Esophagus (tissue), 2 donors: ENCODE measurements around the gene SMARCB1. TPM values are rescaled to one million over a fixed set of nuclear protein-coding genes. Genes with fewer than 3 reads are reported as not detected.
A peak's percentile ranks its signal among the peaks of the same experiment; 100 is the strongest.

ENCODE experiments used
- H3K27ac ChIP-seq, 2 donors: one replicate each; pipeline ENCODE4 v1.5.1; 2013; ENCODE audit warnings: low read depth in 2 of 2, mild to moderate bottlenecking in 2 of 2, inconsistent platforms in 1 of 2, low read length in 1 of 2, moderate library complexity in 1 of 2
- H3K27me3 ChIP-seq, 2 donors: one replicate each; pipeline ENCODE4 v1.6.1; 2013; ENCODE audit warnings: low read length in 2 of 2, control low read depth in 1 of 2, mild to moderate bottlenecking in 1 of 2; ENCODE audit not compliant: insufficient read depth in 2 of 2, control insufficient read depth in 1 of 2
- H3K36me3 ChIP-seq, 2 donors: one replicate each; pipeline ENCODE4 v1.6.1; 2013; ENCODE audit warnings: low read length in 1 of 2; ENCODE audit not compliant: control insufficient read depth in 2 of 2, insufficient read depth in 2 of 2
- H3K4me1 ChIP-seq, 2 donors: one replicate each; pipeline ENCODE4 v1.6.1; 2013; ENCODE audit warnings: low read length in 1 of 2; ENCODE audit not compliant: control insufficient read depth in 2 of 2, insufficient read depth in 2 of 2
- H3K4me3 ChIP-seq, 2 donors: one replicate each; pipeline ENCODE4 v1.5.1; 2013; ENCODE audit warnings: low read length in 2 of 2, mild to moderate bottlenecking in 2 of 2, low read depth in 1 of 2, moderate library complexity in 1 of 2
- H3K9me3 ChIP-seq, 2 donors: one replicate each; pipeline ENCODE4 v1.6.1; 2013; ENCODE audit warnings: mild to moderate bottlenecking in 2 of 2, low read depth in 1 of 2, low read length in 1 of 2, moderate library complexity in 1 of 2; ENCODE audit not compliant: control insufficient read depth in 2 of 2, insufficient read depth in 1 of 2
- WGBS, 2 donors: extraction: QIAGEN DNeasy Blood & Tissue Kit; methylation state at CpG; one replicate each; pipeline ENCODE4 v1.1.7; 2013; 5-methylcytosine and 5-hydroxymethylcytosine counted together
- polyA plus RNA-seq, 2 donors: library from polyadenylated mRNA; stranded (reverse); fragments of 200-250 nt; gene quantifications; one replicate each; pipeline ENCODE4 v1.2.3, GENCODE V29; 2013
- donor health status: healthy with polysubstance abuse.
- donor health status: Bipolar disorder and iron deficiency.

Gene SMARCB1
- 10 to 100 TPM; 32.1 to 51.6 TPM for polyA plus RNA-seq

DNA sequence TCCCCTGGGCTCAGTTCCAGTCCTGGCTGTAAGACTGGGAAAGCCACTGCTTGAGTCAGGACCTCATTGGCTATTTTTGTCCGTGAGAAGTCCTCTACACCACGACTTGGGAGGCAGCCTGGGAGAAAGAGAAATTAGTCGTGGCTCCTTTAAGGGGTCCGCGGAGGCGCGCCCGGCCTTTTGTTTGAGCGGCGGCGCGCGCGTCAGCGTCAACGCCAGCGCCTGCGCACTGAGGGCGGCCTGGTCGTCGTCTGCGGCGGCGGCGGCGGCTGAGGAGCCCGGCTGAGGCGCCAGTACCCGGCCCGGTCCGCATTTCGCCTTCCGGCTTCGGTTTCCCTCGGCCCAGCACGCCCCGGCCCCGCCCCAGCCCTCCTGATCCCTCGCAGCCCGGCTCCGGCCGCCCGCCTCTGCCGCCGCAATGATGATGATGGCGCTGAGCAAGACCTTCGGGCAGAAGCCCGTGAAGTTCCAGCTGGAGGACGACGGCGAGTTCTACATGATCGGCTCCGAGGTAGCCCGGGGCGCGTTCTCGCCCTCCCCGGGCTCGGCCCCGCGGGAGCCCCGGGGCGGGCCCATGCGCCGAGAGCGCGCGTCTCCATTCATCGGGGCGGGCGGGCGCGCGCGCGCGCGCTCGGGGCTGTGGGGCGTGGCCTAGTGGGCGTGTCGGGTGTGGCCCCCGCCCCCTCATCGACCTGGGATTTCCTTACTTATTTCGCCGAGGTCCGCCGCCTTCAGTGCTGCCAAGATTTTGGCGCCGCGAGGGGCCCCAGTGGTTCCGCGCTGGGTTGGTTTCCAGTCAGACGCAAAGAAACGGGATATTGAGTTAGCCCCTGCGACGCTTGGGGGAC is at the start of gene SMARCB1:
TSS of gene SMARCB1 (plus strand) at position 215 of the 848 bp plus-strand sequence. CDS start at position 419, 204 bp downstream.
- WGBS, 2 donors, result 0% methylated on average over 96 to 97 of the region's 97 CpGs
- H3K4me1 ChIP-seq, result peaks cover under 1 to 11% of the 10 kb centered on the region in 2 donors

DNA sequence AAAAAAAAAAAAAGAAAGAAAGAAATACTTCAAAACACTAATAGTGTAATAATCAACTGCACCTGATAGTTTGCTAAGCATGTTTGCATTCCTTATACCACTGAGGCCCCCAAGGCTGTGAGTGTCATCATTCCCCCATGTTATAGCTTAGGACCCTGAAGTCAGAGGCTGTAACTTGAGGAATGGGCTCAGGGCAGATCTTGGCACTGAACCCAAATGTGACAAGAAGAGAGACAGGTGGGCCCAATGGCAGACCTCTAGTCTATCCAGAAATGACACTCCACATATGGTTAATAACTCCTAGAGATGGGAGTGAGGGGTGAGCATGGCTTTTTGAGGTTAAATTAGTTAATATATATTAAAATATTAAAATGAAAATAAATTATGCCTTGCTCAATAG is 49.1 kb upstream of the SMARCB1 start:
- no peak overlapping the region for H3K4me3 ChIP-seq
- H3K9me3 ChIP-seq, result no peaks in the 10 kb centered on the region
- peaks cover 0 to 3% of the 10 kb centered on the region in 2 donors for H3K36me3 ChIP-seq
- H3K4me1 ChIP-seq, result peaks cover 0 to 4% of the 10 kb centered on the region in 2 donors
- no peak overlapping the region for H3K27ac ChIP-seq
- no peaks in the 10 kb centered on the region for H3K27me3 ChIP-seq

More for the DNA sequence above, at the start of gene SMARCB1:
- H3K36me3 ChIP-seq, result peaks cover 5 to 8% of the 10 kb centered on the region in 2 donors
- H3K27me3 ChIP-seq, result no peaks in the 10 kb centered on the region
- no peaks in the 10 kb centered on the region for H3K9me3 ChIP-seq
- H3K27ac ChIP-seq, result peak within 1 kb of the TSS; percentile 98 to 100
- H3K4me3 ChIP-seq, result peak within 1 kb of the TSS; percentile 66 to 91

DNA sequence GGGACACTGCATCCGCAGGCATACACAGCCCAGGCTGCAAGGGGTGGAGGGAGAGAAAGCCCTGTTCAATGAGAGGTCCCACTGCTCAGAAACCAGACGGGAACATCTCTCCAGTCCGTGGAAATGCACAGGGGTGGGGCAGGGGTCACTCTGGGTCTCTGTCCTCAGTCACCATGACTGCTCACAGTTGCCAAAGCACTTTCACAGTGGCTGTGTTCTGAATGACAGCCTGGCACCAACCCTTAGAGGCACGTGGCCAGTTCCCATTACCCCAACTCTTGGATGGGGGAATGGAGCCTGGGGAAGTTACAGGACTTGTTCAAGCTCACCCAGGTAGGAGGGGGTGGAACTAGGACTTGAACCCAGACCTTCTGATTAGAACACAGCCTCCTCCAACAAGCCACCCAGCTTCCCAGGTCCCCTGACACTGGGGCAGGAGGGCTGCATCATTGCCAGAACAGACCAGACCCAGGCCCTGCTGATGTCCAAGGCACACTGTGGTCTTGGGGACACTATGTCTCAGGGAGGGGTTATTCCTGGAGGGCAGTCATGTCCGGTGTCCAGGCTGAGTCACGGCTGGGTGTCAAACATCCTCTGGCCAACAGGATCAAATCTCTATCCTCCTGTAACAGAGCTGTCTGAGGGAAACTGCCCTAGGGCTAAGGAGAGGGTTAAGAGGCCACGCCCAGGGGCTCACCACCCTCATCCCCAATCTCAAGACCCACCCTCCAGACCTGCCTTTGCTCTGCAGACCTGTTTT is 44.1 kb upstream of the SMARCB1 start:
- peaks cover 0 to 18% of the 10 kb centered on the region in 2 donors for H3K36me3 ChIP-seq

GRCh38 chr22:23743303-23743705 is 43.5 kb upstream of the SMARCB1 start:
- H3K9me3 ChIP-seq, result no peaks in the 10 kb centered on the region
- H3K27me3 ChIP-seq, result no peaks in the 10 kb centered on the region
- no peak overlapping the region for H3K27ac ChIP-seq
- H3K4me1 ChIP-seq, result peaks cover 0 to 5% of the 10 kb centered on the region in 2 donors
- H3K36me3 ChIP-seq, result peaks cover 0 to 18% of the 10 kb centered on the region in 2 donors
- 70 to 87% methylated on average over 2 of the region's 2 CpGs for WGBS, 2 donors
- H3K4me3 ChIP-seq, result no peak overlapping the region

More for the DNA sequence above, 44.1 kb upstream of the SMARCB1 start:
- Histone ChIP-seq H3K4me3 (no peak overlapping the region), H3K9me3 (no peaks in the 10 kb centered on the region), H3K4me1 (peaks cover 0 to 5% of the 10 kb centered on the region in 2 donors), H3K27ac (no peak overlapping the region), H3K27me3 (no peaks in the 10 kb centered on the region)
- WGBS, 2 donors, result 70 to 77% methylated on average over 7 of the region's 7 CpGs

DNA sequence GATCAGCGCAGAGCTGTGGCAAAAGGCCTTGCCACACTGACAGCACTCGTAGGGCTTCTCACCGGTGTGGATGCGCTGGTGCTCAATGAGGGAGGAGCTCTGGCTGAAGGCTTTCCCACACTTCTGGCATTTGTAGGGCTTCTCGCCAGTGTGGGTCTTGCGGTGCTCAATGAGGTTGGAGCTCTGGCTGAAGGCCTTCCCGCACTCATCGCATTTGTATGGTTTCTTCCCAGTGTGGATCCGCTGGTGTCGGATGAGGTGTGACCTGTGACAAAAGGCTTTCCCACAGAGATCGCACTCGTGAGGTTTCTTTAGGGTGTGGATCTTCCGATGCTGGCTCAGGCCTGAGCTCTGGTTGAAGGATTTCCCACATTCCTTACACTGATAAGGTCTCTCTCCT is 42.8 kb upstream of the SMARCB1 start:
- WGBS, 2 donors, result 97 to 98% methylated on average over 13 of the region's 13 CpGs
- peaks cover 0 to 18% of the 10 kb centered on the region in 2 donors for H3K36me3 ChIP-seq
- H3K27me3 ChIP-seq, result no peaks in the 10 kb centered on the region

GRCh38 chr22:23744485-23744884 is 42.3 kb upstream of the SMARCB1 start:
- no peak overlapping the region for H3K27ac ChIP-seq
- H3K27me3 ChIP-seq, result no peaks in the 10 kb centered on the region
- peaks cover 0 to 18% of the 10 kb centered on the region in 2 donors for H3K36me3 ChIP-seq
- no peak overlapping the region for H3K4me3 ChIP-seq
- 95 to 97% methylated on average over 14 of the region's 14 CpGs for WGBS, 2 donors
- H3K9me3 ChIP-seq, result no peaks in the 10 kb centered on the region
- H3K4me1 ChIP-seq, result peaks cover 0 to 5% of the 10 kb centered on the region in 2 donors

More for the DNA sequence above, 42.8 kb upstream of the SMARCB1 start:
- Histone ChIP-seq H3K4me3 (no peak overlapping the region), H3K9me3 (no peaks in the 10 kb centered on the region), H3K4me1 (peaks cover 0 to 5% of the 10 kb centered on the region in 2 donors), H3K27ac (no peak overlapping the region)

DNA sequence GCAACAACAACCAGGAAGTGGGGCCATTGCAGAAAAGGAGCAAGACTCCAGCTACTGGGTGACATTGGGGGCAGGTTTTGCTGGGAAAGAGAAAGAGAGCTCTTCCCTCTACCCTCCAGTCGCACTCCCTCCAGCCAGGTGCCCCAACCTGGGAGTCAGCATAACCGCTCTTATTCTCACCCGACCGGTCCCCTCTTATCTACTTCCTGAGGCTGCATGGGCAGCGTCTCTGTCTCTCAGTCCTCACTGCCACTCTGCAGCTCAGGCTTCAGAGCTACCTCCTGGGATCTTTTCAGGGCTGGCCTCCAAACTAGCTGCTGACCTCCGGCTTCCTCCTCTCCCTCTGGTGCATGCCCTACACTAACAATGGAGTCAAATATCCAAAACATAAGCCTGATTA is 41.0 kb upstream of the SMARCB1 start:
- Histone ChIP-seq H3K36me3 (peaks cover 0 to 18% of the 10 kb centered on the region in 2 donors), H3K4me3 (no peak overlapping the region), H3K9me3 (no peaks in the 10 kb centered on the region), H3K27ac (no peak overlapping the region), H3K27me3 (no peaks in the 10 kb centered on the region), H3K4me1 (peaks cover 4 to 5% of the 10 kb centered on the region in 2 donors)
- 54 to 87% methylated on average over 6 of the region's 6 CpGs for WGBS, 2 donors

DNA sequence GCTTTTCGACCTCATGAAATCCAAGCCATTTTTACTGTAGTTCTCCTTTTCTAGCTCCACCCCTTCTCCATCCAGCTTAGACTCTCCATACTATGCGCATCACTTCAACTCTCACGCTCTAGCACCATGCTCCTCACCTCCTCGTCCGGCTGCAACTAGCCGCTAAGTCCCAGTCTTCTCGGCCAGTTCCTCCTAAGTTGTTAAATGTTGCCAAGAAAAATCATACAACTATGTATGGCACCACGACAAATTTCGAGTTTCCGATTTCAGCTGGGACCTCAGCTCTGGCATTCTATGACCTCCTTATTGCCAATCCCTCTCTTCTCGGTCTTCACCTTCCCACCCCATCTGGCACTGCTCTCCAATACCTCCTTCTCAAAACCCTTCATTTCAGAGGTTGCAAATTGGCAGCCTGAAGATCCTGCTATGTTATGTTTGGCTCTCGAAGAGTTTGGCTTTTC is 36.9 kb upstream of the SMARCB1 start:
- Histone ChIP-seq H3K4me3 (peak overlapping the region in 1 of 2 donors; percentile 61), H3K4me1 (peaks cover 0 to 4% of the 10 kb centered on the region in 2 donors), H3K27me3 (no peaks in the 10 kb centered on the region), H3K36me3 (peaks cover 0 to under 1% of the 10 kb centered on the region in 2 donors), H3K27ac (no peak overlapping the region), H3K9me3 (no peaks in the 10 kb centered on the region)
- 47 to 51% methylated on average over 12 of the region's 12 CpGs for WGBS, 2 donors

- 23 to 30% methylated on average over 5 of the region's 5 CpGs for WGBS, 2 donors
- no peaks in the 10 kb centered on the region for H3K36me3 ChIP-seq
- H3K27me3 ChIP-seq, result no peaks in the 10 kb centered on the region
- peaks cover 0 to 4% of the 10 kb centered on the region in 2 donors for H3K4me1 ChIP-seq
- no peaks in the 10 kb centered on the region for H3K9me3 ChIP-seq
- H3K4me3 ChIP-seq, result peak overlapping the region; percentile 61 to 74
- peak overlapping the region; percentile 80 to 95 for H3K27ac ChIP-seq
Observed at GRCh38 chr22:23750367-23750713, 36.4 kb upstream of the SMARCB1 start.
